ENCODE measurements around the gene BTN2A1. TPM values are rescaled to one million over a fixed set of nuclear protein-coding genes. Genes with fewer than 3 reads are reported as not detected.
A peak's percentile ranks its signal among the peaks of the same experiment; 100 is the strongest.

BTN2A1 gene
- total and polyA plus RNA-seq, 2 of the 13 experiments (the other 11 are each of a cell fraction or from before 2014, with no cell fraction given), result 16.4 to 30.4 TPM

- TF ChIP-seq KDM3A (CRISPR knock-in tag; IDR thresholded peaks at IDR 0.05; ENCODE audit: low read depth) (no peak), PAXIP1 (CRISPR knock-in tag; conservative IDR thresholded peaks at IDR 0.05) (peak; percentile 76), ZNF556 (CRISPR knock-in tag; IDR thresholded peaks at IDR 0.05; ENCODE audit: borderline replicate concordance) (no peak), GPN1 (CRISPR knock-in tag; IDR thresholded peaks at IDR 0.05; ENCODE audit: borderline replicate concordance) (no peak), ZNF773 (CRISPR knock-in tag; IDR thresholded peaks at IDR 0.05; ENCODE audit: borderline replicate concordance) (no peak), ZNF691 (CRISPR knock-in tag; IDR thresholded peaks at IDR 0.05; ENCODE audit: borderline replicate concordance, low read depth) (no peak), KDM4B (CRISPR knock-in tag; IDR thresholded peaks at IDR 0.05) (no peak), ZNF891 (CRISPR knock-in tag; IDR thresholded peaks at IDR 0.05) (no peak), SMAD9 (CRISPR knock-in tag; IDR thresholded peaks at IDR 0.05) (no peak), ZBTB49 (CRISPR knock-in tag; IDR thresholded peaks at IDR 0.05; ENCODE audit: borderline replicate concordance) (no peak), ZUFSP (CRISPR knock-in tag; IDR thresholded peaks at IDR 0.05; ENCODE audit: borderline replicate concordance) (no peak), ZKSCAN5 (CRISPR knock-in tag; IDR thresholded peaks at IDR 0.05) (no peak), ZNF563 (CRISPR knock-in tag; IDR thresholded peaks at IDR 0.05) (no peak), ZNF674 (CRISPR knock-in tag; IDR thresholded peaks at IDR 0.05; ENCODE audit: low read depth) (no peak), IKZF5 (CRISPR knock-in tag; IDR thresholded peaks at IDR 0.05) (no peak), NFATC3 (CRISPR knock-in tag; IDR thresholded peaks at IDR 0.05) (no peak), JUND (CRISPR knock-in tag; IDR thresholded peaks at IDR 0.05) (no peak), ZBTB21 (CRISPR knock-in tag; IDR thresholded peaks at IDR 0.05) (no peak)
- TF ChIP-seq, protein P1, sequence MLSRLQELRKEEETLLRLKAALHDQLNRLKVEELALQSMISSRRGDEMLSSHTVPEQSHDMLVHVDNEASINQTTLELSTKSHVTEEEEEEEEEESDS (CRISPR knock-in tag; IDR thresholded peaks at IDR 0.05; ENCODE audit: borderline replicate concordance), result no peak
Observed at GRCh38 chr6:26516481-26517427, 59.0 kb downstream of the BTN2A1 start (continued).
